K562 (cell line): ENCODE results near the gene CENPA. TPM values are rescaled to one million over a fixed set of nuclear protein-coding genes. Genes with fewer than 3 reads are reported as not detected.
A peak's percentile ranks its signal among the peaks of the same experiment; 100 is the strongest.

Experiments
- ATAC-seq: fragments of 200-7000 bp; cut with Tn5 transposase; 3 replicates; pipeline ENCODE4 v1.9.1; 2020; ENCODE audit warnings: moderate library complexity
- BruUV-seq: library from RNA; stranded (reverse); fragments of 400-500 nt; replicated peaks from 2 replicates; lab custom pipeline; 2021; lab: Mats Ljungman, UMichigan
- CTCF ChIA-PET: fragments of 300-600 bp; formaldehyde crosslinking; extraction: SDS; loops from one replicate; lab custom pipeline; 2021; ENCODE audit warnings: low intra/inter-chr PET ratio; lab: Yijun Ruan, JAX
- POLR2A ChIA-PET: fragments of 300-600, 350-650 bp; sonication (Branson Sonifier 250); formaldehyde crosslinking; extraction: SDS; loops from one replicate; lab custom pipeline; 2021; ENCODE audit warnings: antibody characterized with exemption, inconsistent platforms; lab: Yijun Ruan, JAX
- DNase-seq, 4 experiments: peaks; one replicate each; pipeline versions ENCODE4 v3.0.0 to v3.0.0-alpha.2; 2011 to 2018; ENCODE audit warnings: low spot score in 3 of 4, mixed read lengths in 3 of 4; ENCODE audit errors: extremely low read depth in 1 of 4
- FAIRE-seq: peaks from 2 replicates; lab custom pipeline; 2011; peaks lifted over from hg19 to GRCh38; lab: Jason Lieb, UNC
- H2AFZ ChIP-seq: 2 replicates; pipeline ENCODE4 v1.6.0; 2011; ENCODE audit warnings: low read depth, low read length, control low read depth, inconsistent platforms
- H3K27ac ChIP-seq: fragments of 200-600 bp; 3 replicates; pipeline ENCODE4 v1.8.0; 2011; ENCODE audit warnings: low read depth, mild to moderate bottlenecking, control low read depth, inconsistent platforms, low read length, moderate library complexity, mixed read lengths; ENCODE audit errors: extremely low read depth
- H3K27me3 ChIP-seq, 2 experiments: fragments of 300-600 bp in 1 of 2; 2 replicates in 1 of 2; 3 replicates in 1 of 2; pipeline versions ENCODE4 v1.6.0 to v1.8.0; 2011; ENCODE audit warnings: inconsistent platforms in 2 of 2, low read length in 2 of 2, mild to moderate bottlenecking in 1 of 2, mixed read lengths in 1 of 2, moderate library complexity in 1 of 2; ENCODE audit not compliant: control insufficient read depth in 2 of 2, insufficient read depth in 2 of 2
- H3K36me3 ChIP-seq: fragments of 300-600 bp; 3 replicates; pipeline ENCODE4 v1.8.0; 2011; ENCODE audit warnings: mild to moderate bottlenecking, low read length, inconsistent platforms; ENCODE audit not compliant: control insufficient read depth, insufficient read depth
- H3K4me1 ChIP-seq, 2 experiments: fragments of 200-600 bp in 1 of 2; replicated peaks in 1 of 2; 2 replicates in 1 of 2; 3 replicates in 1 of 2; pipeline versions ENCODE4 v1.5.1 to v1.8.0; 2011; ENCODE audit warnings: inconsistent platforms in 2 of 2, low read length in 2 of 2, mild to moderate bottlenecking in 1 of 2, mixed read lengths in 1 of 2, moderate library complexity in 1 of 2; ENCODE audit not compliant: control insufficient read depth in 2 of 2, insufficient read depth in 2 of 2
- H3K4me2 ChIP-seq: 2 replicates; pipeline ENCODE4 v1.6.1; 2011; ENCODE audit warnings: low read length, control low read depth, inconsistent platforms, mixed read lengths; ENCODE audit not compliant: insufficient read depth
- H3K4me3 ChIP-seq: fragments of 200-600 bp; sonication (generic), shearing (Covaris generic); 2 replicates; pipeline ENCODE4 v1.5.1; 2016; ENCODE audit warnings: control low read depth, inconsistent platforms
- H3K79me2 ChIP-seq: fragments of 200-600 bp; 3 replicates; pipeline ENCODE4 v1.8.0; 2011; ENCODE audit warnings: low read length, inconsistent platforms; ENCODE audit not compliant: control insufficient read depth, insufficient read depth
- H3K9ac ChIP-seq, 2 experiments: 2 replicates each; pipeline versions ENCODE4 v1.6.0 to v1.6.1; 2011; ENCODE audit warnings: low read depth in 2 of 2, low read length in 2 of 2, control low read depth in 1 of 2, inconsistent platforms in 1 of 2, mild to moderate bottlenecking in 1 of 2, mixed read lengths in 1 of 2; ENCODE audit not compliant: insufficient read depth in 1 of 2
- H3K9me1 ChIP-seq: one replicate; pipeline ENCODE4 v1.6.0; 2011; ENCODE audit warnings: inconsistent platforms, mild to moderate bottlenecking, low read length, moderate library complexity; ENCODE audit not compliant: control insufficient read depth, insufficient read depth
- H3K9me3 ChIP-seq: replicated peaks from 2 replicates; pipeline ENCODE4 v1.5.1; 2011; ENCODE audit warnings: low read depth, low read length, inconsistent platforms; ENCODE audit not compliant: control insufficient read depth, insufficient read depth
- H4K20me1 ChIP-seq: replicated peaks from 2 replicates; pipeline ENCODE4 v1.6.1; 2011; ENCODE audit warnings: low read length, inconsistent platforms, mixed read lengths; ENCODE audit not compliant: control insufficient read depth, insufficient read depth
- ARID3B ChIP-seq: fragments of 250-450 bp; sonication (Bioruptor Pico); IDR thresholded peaks from 2 replicates; pipeline ENCODE4 v1.4.0; 2020; ENCODE audit warnings: borderline replicate concordance
- JUN ChIP-seq, 2 experiments: sonication (generic) in 1 of 2; formaldehyde crosslinking in 1 of 2; IDR thresholded peaks; 2 replicates each; pipeline versions ENCODE4 v1.6.1 to v1.8.0; 2012 to 2022; ENCODE audit warnings: borderline replicate concordance in 2 of 2, mild to moderate bottlenecking in 2 of 2, improper control_type of control experiment in 1 of 2, low read depth in 1 of 2, low read length in 1 of 2, missing genetic modification reagents in 1 of 2
- MCM2 ChIP-seq: fragments of 450-650 bp; IDR thresholded peaks from 2 replicates; pipeline ENCODE4 v1.6.1; 2017; ENCODE audit warnings: low read depth, mild to moderate bottlenecking
- NFIX ChIP-seq: fragments of 250-450 bp; sonication (Bioruptor Pico); IDR thresholded peaks from 2 replicates; pipeline ENCODE4 v1.4.0; 2020; ENCODE audit warnings: low read depth, mild to moderate bottlenecking, moderate library complexity
- NRF1 ChIP-seq, 2 experiments: fragments of 450-650 bp; IDR thresholded peaks in 1 of 2; conservative IDR thresholded peaks in 1 of 2; 2 replicates each; pipeline ENCODE4 v1.6.1; 2014; ENCODE audit warnings: mild to moderate bottlenecking in 2 of 2
- STAT5A ChIP-seq: IDR thresholded peaks from 2 replicates; pipeline ENCODE4 v1.6.1; 2012; ENCODE audit warnings: low read length, inconsistent platforms, borderline replicate concordance
- ZKSCAN8 ChIP-seq: fragments of 200-800 bp; sonication (Bioruptor generic); IDR thresholded peaks from 2 replicates; pipeline ENCODE4 v1.6.1; 2016; ENCODE audit warnings: missing genetic modification characterization, missing compliant biosample characterization
- ZNF143 ChIP-seq: sonication (generic); formaldehyde crosslinking; IDR thresholded peaks from 2 replicates; pipeline ENCODE4 v1.9.0; 2022; ENCODE audit warnings: mild to moderate bottlenecking, missing genetic modification reagents
- ZNF395 ChIP-seq: fragments of 200-800 bp; sonication (Bioruptor generic); IDR thresholded peaks from 2 replicates; pipeline ENCODE4 v1.6.1; 2017; ENCODE audit warnings: missing genetic modification characterization, missing compliant biosample characterization
- WGBS: fragments of 100-300 bp; shearing (Covaris generic); methylation state at CpG from one replicate; pipeline ENCODE4 v1.1.6; 2016; ENCODE audit warnings: low coverage, mixed read lengths; ENCODE audit not compliant: insufficient coverage; ENCODE audit errors: missing lambda C conversion rate; 5-methylcytosine and 5-hydroxymethylcytosine counted together
- in situ Hi-C: fragments of 300-500 bp; cut with MboI; formaldehyde crosslinking; loops from 4 replicates; pipeline ENCODE4 v1.15.0; 2018; ENCODE audit warnings: inconsistent platforms, mixed read lengths
- intact Hi-C: fragments of 100-400 bp; cut with micrococcal nuclease; formaldehyde crosslinking; loops from 2 replicates; pipeline ENCODE4 v1.14.2; 2022
- polyA plus RNA-seq, 8 experiments: library from polyadenylated mRNA; depleted of rRNA in 4 of 8; stranded (reverse) in 5 of 8; unstranded in 3 of 8; fragments of >200 nt; fragmentation: Nextera tagmentation in 2 of 8; fragmentation: Illumina TruSeq in 1 of 8; extraction: Ambion mirVana in 2 of 8; extraction: Trizol in 1 of 8; gene quantifications; 2 replicates each; pipeline versions ENCODE4 v1.2.1 to v1.2.3, GENCODE V29; 2011 to 2014; ENCODE audit warnings: inconsistent platforms in 1 of 8, missing spikeins in 1 of 8
- total RNA-seq, 7 experiments: library from RNA; depleted of rRNA in 6 of 7; stranded (reverse); fragments of >200 nt in 6 of 7; fragmentation: Illumina TruSeq in 2 of 7; extraction: Trizol in 2 of 7; gene quantifications; 2 replicates each; pipeline versions ENCODE4 v1.2.1 to v1.2.3, GENCODE V29; 2011 to 2021; ENCODE audit warnings: low replicate concordance in 1 of 7
- TF ChIP-seq, protein P1 (sequence below), 2 experiments: fragments of 250-450 bp in 1 of 2; fragments of 450-650 bp in 1 of 2; sonication (Bioruptor Pico) in 1 of 2; IDR thresholded peaks; 2 replicates each; pipeline versions ENCODE4 v1.6.1 to v1.8.0; 2016 to 2021; ENCODE audit warnings: mild to moderate bottlenecking in 2 of 2, moderate library complexity in 2 of 2, missing compliant biosample characterization in 1 of 2, missing genetic modification characterization in 1 of 2
- TF ChIP-seq, protein P2 (sequence below): sonication (generic); formaldehyde crosslinking; IDR thresholded peaks from 2 replicates; pipeline ENCODE4 v1.8.1; 2023; ENCODE audit warnings: mild to moderate bottlenecking, missing genetic modification reagents

Gene CENPA
- total and polyA plus RNA-seq, 9 of the 15 experiments (the other 6 are each of a cell fraction or from before 2014, with no cell fraction given): 11.3 to 61.7 (median 44.7) TPM

DNA sequence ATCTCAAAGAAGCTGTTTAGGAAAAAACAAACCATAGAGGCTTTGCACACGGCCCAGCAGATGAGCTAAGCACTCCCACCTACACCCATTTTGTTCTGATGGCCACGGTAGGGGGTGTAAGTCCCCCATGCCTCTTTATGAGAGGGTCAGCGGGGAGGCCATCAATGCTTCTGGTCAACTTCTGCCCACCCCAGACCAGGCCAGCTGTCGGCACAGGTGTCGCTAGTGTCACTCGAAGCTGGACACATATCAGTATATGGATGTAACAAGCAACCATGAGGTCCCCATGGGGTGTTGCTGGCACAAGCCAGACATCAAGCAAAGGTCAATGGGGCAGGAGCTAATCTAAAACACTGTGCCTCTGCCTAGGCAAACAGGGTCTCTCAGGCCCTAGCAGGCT, 45.5 kb upstream of the CENPA start (continued):
- TF ChIP-seq ARID3B (CRISPR knock-in tag) (no peak), ZKSCAN8 (CRISPR knock-in tag) (no peak), MCM2 (no peak)
- TF ChIP-seq, protein P1, sequence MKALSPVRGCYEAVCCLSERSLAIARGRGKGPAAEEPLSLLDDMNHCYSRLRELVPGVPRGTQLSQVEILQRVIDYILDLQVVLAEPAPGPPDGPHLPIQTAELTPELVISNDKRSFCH (CRISPR knock-in tag; IDR thresholded peaks at IDR 0.05): no peak
- TF ChIP-seq, protein P1 (tag; IDR thresholded peaks at IDR 0.05): no peak
- TF ChIP-seq, all 486 proteins: peak for 0

- H3K4me2 ChIP-seq: no peak overlapping the region
- H3K9me1 ChIP-seq: no peaks in the 10 kb centered on the region
- H3K27me3 ChIP-seq: 0 out of 5 replicates have a peak, but pooled peaks cover 0 to 5% of the 10 kb centered on the region in 2 experiments
- no peak overlapping the region for H3K9ac ChIP-seq
- in situ Hi-C loops (loop anchor here (5.0 kb wide), 1 partner anchor 139 kb away; no protein-coding TSS in a partner anchor), intact Hi-C loops (loop anchor here (5.0 to 10.0 kb wide), 2 partner anchors 59 to 236 kb away; no protein-coding TSS in a partner anchor)
- ATAC-seq (peak; percentile 87), FAIRE-seq (peak; percentile 80), DNase-seq (peak; percentile 45 to 53 (median 51))
- H3K79me2 ChIP-seq: no peaks in the 10 kb centered on the region
- H3K9me3 ChIP-seq: no peaks in the 10 kb centered on the region
- WGBS: 3% methylated on average over 8 of the region's 8 CpGs
- no peak overlapping the region for H3K4me3 ChIP-seq
- peaks cover 0 to 6% of the 10 kb centered on the region in 2 experiments; a peak in 2 of 5 replicates for H3K4me1 ChIP-seq
- peak overlapping the region; percentile 34 for H2AFZ ChIP-seq
- ChIA-PET POLR2A (interaction anchor here (0.6 to 0.9 kb wide), 3 partner anchors 9 to 456 kb away, joined by 3 to 4 read pairs (median 3); no protein-coding TSS in a partner anchor), CTCF (no interaction called here)
- H3K27ac ChIP-seq: no peak overlapping the region
- H4K20me1 ChIP-seq: no peaks in the 10 kb centered on the region
- H3K36me3 ChIP-seq: no peaks in the 10 kb centered on the region
- no TSS peak for BruUV-seq
- TF ChIP-seq, protein P2, sequence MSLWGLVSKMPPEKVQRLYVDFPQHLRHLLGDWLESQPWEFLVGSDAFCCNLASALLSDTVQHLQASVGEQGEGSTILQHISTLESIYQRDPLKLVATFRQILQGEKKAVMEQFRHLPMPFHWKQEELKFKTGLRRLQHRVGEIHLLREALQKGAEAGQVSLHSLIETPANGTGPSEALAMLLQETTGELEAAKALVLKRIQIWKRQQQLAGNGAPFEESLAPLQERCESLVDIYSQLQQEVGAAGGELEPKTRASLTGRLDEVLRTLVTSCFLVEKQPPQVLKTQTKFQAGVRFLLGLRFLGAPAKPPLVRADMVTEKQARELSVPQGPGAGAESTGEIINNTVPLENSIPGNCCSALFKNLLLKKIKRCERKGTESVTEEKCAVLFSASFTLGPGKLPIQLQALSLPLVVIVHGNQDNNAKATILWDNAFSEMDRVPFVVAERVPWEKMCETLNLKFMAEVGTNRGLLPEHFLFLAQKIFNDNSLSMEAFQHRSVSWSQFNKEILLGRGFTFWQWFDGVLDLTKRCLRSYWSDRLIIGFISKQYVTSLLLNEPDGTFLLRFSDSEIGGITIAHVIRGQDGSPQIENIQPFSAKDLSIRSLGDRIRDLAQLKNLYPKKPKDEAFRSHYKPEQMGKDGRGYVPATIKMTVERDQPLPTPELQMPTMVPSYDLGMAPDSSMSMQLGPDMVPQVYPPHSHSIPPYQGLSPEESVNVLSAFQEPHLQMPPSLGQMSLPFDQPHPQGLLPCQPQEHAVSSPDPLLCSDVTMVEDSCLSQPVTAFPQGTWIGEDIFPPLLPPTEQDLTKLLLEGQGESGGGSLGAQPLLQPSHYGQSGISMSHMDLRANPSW (CRISPR knock-in tag): no peak
- TF ChIP-seq JUN (IDR thresholded peaks at IDR 0.05; ENCODE audit: borderline replicate concordance, low read depth, low read length) (no peak), JUN (CRISPR knock-in tag; IDR thresholded peaks at IDR 0.05; ENCODE audit: borderline replicate concordance) (no peak), STAT5A (no peak), ZNF143 (CRISPR knock-in tag) (no peak), ZNF395 (no peak), NRF1 (conservative IDR thresholded peaks at IDR 0.05 in 1 of 2, IDR thresholded peaks at IDR 0.05 in 1 of 2) (peak; percentile 41 to 52; a peak in 2 of 4 replicates), NFIX (CRISPR knock-in tag) (no peak)
These were observed 45.0 kb upstream of the CENPA start for GRCh38 chr2:26740890-26741302.
